A673 (cell line): ENCODE data around the gene CCL1. TPM values are rescaled to one million over a fixed set of nuclear protein-coding genes. Genes with fewer than 3 reads are reported as not detected.

Experiments used
- BruUV-seq: library from RNA; stranded (reverse); fragments of 400-500 nt; replicated peaks from 2 replicates; lab custom pipeline; 2021; lab: Mats Ljungman, UMichigan
- CTCF ChIA-PET: fragments of 300-600 bp; sonication (Branson Sonifier 250); formaldehyde crosslinking; loops from one replicate; lab custom pipeline; 2022; ENCODE audit warnings: antibody characterized with exemption; lab: Charles Lee
- POLR2A ChIA-PET: fragments of 300-600 bp; sonication (Branson Sonifier 250); formaldehyde crosslinking; loops from one replicate; lab custom pipeline; 2022; ENCODE audit warnings: antibody characterized with exemption; ENCODE audit not compliant: low non-redundant PET; lab: Charles Lee
- DNase-seq: peaks from one replicate; pipeline ENCODE4 v3.0.0-alpha.2; 2015; ENCODE audit warnings: low spot score
- H3K27ac ChIP-seq: fragments of 200-600 bp; sonication (generic); 2 replicates; pipeline ENCODE4 v1.5.1; 2016; ENCODE audit warnings: mixed run types, low read depth, mild to moderate bottlenecking, mixed read lengths, antibody characterized with exemption, low read length; ENCODE audit not compliant: poor library complexity, severe bottlenecking
- H3K27me3 ChIP-seq: fragments of 200-600 bp; sonication (generic); replicated peaks from 2 replicates; pipeline ENCODE4 v1.6.1; 2017; ENCODE audit warnings: mixed run types, low read depth, mild to moderate bottlenecking, mixed read lengths, antibody characterized with exemption, low read length; ENCODE audit not compliant: insufficient read depth, poor library complexity
- H3K36me3 ChIP-seq: fragments of 200-600 bp; sonication (generic); 2 replicates; pipeline ENCODE4 v1.6.1; 2016; ENCODE audit warnings: mixed run types, mild to moderate bottlenecking, mixed read lengths, antibody characterized with exemption, low read length; ENCODE audit not compliant: insufficient read depth, poor library complexity, severe bottlenecking
- H3K4me1 ChIP-seq: fragments of 200-600 bp; sonication (generic); 2 replicates; pipeline ENCODE4 v1.6.1; 2017; ENCODE audit warnings: mixed run types, mild to moderate bottlenecking, mixed read lengths, antibody characterized with exemption, low read length; ENCODE audit not compliant: insufficient read depth, poor library complexity, severe bottlenecking
- H3K4me3 ChIP-seq: fragments of 200-600 bp; sonication (generic); 2 replicates; pipeline ENCODE4 v1.5.1; 2016; ENCODE audit warnings: low read depth, mixed run types, mild to moderate bottlenecking, mixed read lengths, low read length; ENCODE audit not compliant: poor library complexity, severe bottlenecking
- H3K9me3 ChIP-seq: fragments of 200-600 bp; sonication (generic); 2 replicates; pipeline ENCODE4 v1.6.1; 2016; ENCODE audit warnings: mixed run types, low read depth, mild to moderate bottlenecking, mixed read lengths, antibody characterized with exemption, low read length; ENCODE audit not compliant: poor library complexity, severe bottlenecking
- EZH2 ChIP-seq: fragments of 200-600 bp; sonication (generic); IDR thresholded peaks from 2 replicates; pipeline ENCODE4 v1.6.1; 2017; ENCODE audit warnings: borderline replicate concordance, low read depth, mild to moderate bottlenecking, mixed read lengths, antibody characterized with exemption, low read length; ENCODE audit not compliant: poor library complexity, severe bottlenecking
- intact Hi-C: fragments of 100-400 bp; cut with micrococcal nuclease; formaldehyde crosslinking; loops from one replicate; pipeline ENCODE4 v1.10.0; 2022; ENCODE audit not compliant: unreplicated experiment
- total RNA-seq: library from RNA; stranded (reverse); gene quantifications from 2 replicates; pipeline ENCODE4 v1.2.3, GENCODE V29; 2021
- TF ChIP-seq, protein P1 (sequence below): fragments of 300-800, 200-600 bp; sonication (generic); conservative IDR thresholded peaks from 2 replicates; pipeline ENCODE4 v1.5.1; 2017; ENCODE audit warnings: low read depth, mild to moderate bottlenecking, antibody characterized with exemption, low read length, moderate library complexity, mixed read lengths

CCL1 gene
- total RNA-seq, 1 experiment from 2014 or later: not detected

DNA sequence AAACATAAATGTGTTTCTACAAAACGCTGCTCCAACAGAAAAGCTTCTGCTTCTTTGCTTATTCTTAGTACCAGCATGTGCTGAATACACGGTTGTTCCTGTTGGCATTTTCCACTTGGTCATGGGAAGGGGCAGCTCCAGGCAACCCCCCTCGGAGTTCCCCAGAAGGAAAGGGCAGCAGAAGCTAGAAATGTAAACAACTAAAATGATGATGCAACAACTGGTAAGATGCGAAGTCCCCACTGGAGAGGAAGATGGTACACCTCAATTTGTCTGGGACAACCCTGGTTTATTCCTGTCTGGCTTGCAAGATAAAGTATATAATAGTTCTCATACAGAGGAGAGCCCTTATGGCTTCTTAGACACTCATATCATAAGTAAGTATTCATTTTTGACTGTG lies 16.0 kb downstream of the CCL1 start:
- BruUV-seq: no TSS peak
- TF ChIP-seq, protein P1, sequence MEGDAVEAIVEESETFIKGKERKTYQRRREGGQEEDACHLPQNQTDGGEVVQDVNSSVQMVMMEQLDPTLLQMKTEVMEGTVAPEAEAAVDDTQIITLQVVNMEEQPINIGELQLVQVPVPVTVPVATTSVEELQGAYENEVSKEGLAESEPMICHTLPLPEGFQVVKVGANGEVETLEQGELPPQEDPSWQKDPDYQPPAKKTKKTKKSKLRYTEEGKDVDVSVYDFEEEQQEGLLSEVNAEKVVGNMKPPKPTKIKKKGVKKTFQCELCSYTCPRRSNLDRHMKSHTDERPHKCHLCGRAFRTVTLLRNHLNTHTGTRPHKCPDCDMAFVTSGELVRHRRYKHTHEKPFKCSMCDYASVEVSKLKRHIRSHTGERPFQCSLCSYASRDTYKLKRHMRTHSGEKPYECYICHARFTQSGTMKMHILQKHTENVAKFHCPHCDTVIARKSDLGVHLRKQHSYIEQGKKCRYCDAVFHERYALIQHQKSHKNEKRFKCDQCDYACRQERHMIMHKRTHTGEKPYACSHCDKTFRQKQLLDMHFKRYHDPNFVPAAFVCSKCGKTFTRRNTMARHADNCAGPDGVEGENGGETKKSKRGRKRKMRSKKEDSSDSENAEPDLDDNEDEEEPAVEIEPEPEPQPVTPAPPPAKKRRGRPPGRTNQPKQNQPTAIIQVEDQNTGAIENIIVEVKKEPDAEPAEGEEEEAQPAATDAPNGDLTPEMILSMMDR: no peak
- TF ChIP-seq EZH2: no peak
- Histone ChIP-seq H3K4me1 (no peaks in the 10 kb centered on the region), H3K4me3 (no peak overlapping the region), H3K9me3 (no peaks in the 10 kb centered on the region), H3K36me3 (no peaks in the 10 kb centered on the region), H3K27ac (no peak overlapping the region), H3K27me3 (no peaks in the 10 kb centered on the region)
- no peak for DNase-seq
- intact Hi-C loops: no loop called here
- ChIA-PET POLR2A (no interaction called here), CTCF (no interaction called here)

DNA sequence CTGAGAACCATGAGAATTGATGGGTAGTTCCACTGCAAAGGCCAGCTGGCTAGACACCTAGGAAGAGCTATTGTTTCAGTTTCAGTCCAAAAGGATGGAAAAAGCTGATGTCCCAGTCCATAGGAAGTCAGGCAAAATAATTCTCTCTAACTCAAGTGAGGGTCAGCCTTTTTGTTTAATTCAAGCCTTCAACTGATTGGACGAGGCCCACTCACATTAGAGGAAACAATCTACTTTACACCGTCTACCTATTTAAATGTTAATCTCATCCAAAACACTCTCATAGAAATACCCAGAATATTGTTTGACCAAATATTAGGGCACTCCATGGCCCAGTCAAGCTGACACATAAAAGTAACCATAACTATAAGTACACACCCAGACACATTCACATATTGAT lies 21.1 kb downstream of the CCL1 start:
- no peak overlapping the region for H3K4me3 ChIP-seq
- no peak overlapping the region for H3K27ac ChIP-seq
- H3K4me1 ChIP-seq: no peaks in the 10 kb centered on the region
- H3K9me3 ChIP-seq: no peaks in the 10 kb centered on the region
- no peaks in the 10 kb centered on the region for H3K27me3 ChIP-seq
- no peak for DNase-seq
- H3K36me3 ChIP-seq: no peaks in the 10 kb centered on the region
- BruUV-seq: no TSS peak
- ChIA-PET POLR2A (no interaction called here), CTCF (no interaction called here)
- no peak for TF ChIP-seq EZH2
- TF ChIP-seq, protein P1: no peak
- intact Hi-C loops: no loop called here

DNA sequence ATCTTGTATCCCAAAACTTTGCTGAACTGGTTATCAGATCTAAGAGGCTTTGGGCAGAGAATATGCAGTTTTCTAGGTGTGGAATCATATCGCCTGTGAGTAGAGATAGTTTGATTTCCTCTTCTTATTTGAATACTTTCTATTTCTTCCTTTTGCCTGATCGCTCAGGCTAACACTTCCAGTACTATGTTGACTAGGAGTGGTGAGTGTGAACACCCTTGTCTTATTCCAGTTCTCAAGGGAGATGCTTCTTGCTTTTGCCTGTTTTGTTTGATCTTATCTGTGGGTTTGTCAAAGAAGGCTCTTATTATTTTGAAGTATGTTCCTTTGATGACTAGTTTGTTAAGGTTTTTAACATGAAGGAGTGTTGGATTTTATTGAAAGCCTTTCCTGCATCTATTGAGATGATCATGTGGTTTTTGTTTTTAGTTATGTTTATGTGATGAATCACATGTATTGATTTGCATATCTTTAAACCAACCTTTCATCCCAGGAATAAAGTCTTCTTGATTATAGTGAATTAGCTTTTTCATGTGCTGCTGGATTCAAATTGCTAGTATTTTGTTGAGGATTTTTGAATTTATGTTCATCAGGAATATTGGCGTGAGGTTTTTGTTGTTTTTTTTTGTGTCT lies 23.8 kb downstream of the CCL1 start:
- POLR2A ChIA-PET: no interaction called here
- Histone ChIP-seq H3K27ac (no peak overlapping the region), H3K36me3 (no peaks in the 10 kb centered on the region), H3K4me1 (no peaks in the 10 kb centered on the region), H3K9me3 (no peaks in the 10 kb centered on the region), H3K4me3 (no peak overlapping the region), H3K27me3 (no peaks in the 10 kb centered on the region)
- BruUV-seq: no TSS peak
- TF ChIP-seq, protein P1: no peak
- TF ChIP-seq EZH2: no peak
- no peak for DNase-seq
- CTCF ChIA-PET: no interaction called here
- intact Hi-C loops: no loop called here
